GM12878 (cell line): ENCODE data around the gene SLCO4A1.

Experiments used
- CBFB ChIP-seq: IDR thresholded peaks from 2 replicates; pipeline ENCODE4 v1.6.1; 2016; ENCODE audit warnings: antibody characterized with exemption, low read depth
- CREB1 ChIP-seq: IDR thresholded peaks from 2 replicates; pipeline ENCODE4 v1.6.1; 2012; ENCODE audit warnings: low read depth, mild to moderate bottlenecking, inconsistent platforms
- MYC ChIP-seq: IDR thresholded peaks from 2 replicates; pipeline ENCODE4 v1.6.1; 2011; ENCODE audit warnings: mild to moderate bottlenecking, low read length, moderate library complexity, inconsistent platforms; ENCODE audit not compliant: insufficient read depth, insufficient replicate concordance, insufficient read length, severe bottlenecking
- NR2C2 ChIP-seq: IDR thresholded peaks from 2 replicates; pipeline ENCODE4 v1.6.1; 2011; ENCODE audit warnings: borderline replicate concordance, low read depth; ENCODE audit not compliant: control insufficient read depth, insufficient read length
- POLR2AphosphoS5 ChIP-seq: IDR thresholded peaks from 2 replicates; pipeline ENCODE4 v1.6.1; 2011; ENCODE audit warnings: mild to moderate bottlenecking, low read length, inconsistent platforms
- RELA ChIP-seq: fragments of 450-650 bp; IDR thresholded peaks from 2 replicates; pipeline ENCODE4 v1.8.0; 2014; ENCODE audit warnings: borderline replicate concordance; ENCODE audit not compliant: partially characterized antibody
- SUPT20H ChIP-seq: IDR thresholded peaks from 2 replicates; pipeline ENCODE4 v1.6.1; 2011; ENCODE audit warnings: low read depth, mild to moderate bottlenecking, low read length, moderate library complexity, borderline replicate concordance; ENCODE audit not compliant: control insufficient read depth
- TF ChIP-seq, protein P1 (sequence below): IDR thresholded peaks from 2 replicates; pipeline ENCODE4 v1.6.1; 2012; ENCODE audit warnings: low read depth, low read length, improper control_type of control experiment
- TF ChIP-seq, protein P2 (sequence below): IDR thresholded peaks from 2 replicates; pipeline ENCODE4 v1.6.1; 2012; ENCODE audit warnings: improper control_type of control experiment, low read depth, low read length; ENCODE audit not compliant: insufficient replicate concordance
- TF ChIP-seq, protein P3 (sequence below), 3 experiments: IDR thresholded peaks in 2 of 3; conservative IDR thresholded peaks in 1 of 3; 2 replicates each; pipeline ENCODE4 v1.5.1; 2011; ENCODE audit warnings: low read depth in 3 of 3, low read length in 3 of 3, mild to moderate bottlenecking in 3 of 3, control low read depth in 2 of 3, moderate library complexity in 2 of 3, inconsistent platforms in 1 of 3, mixed read lengths in 1 of 3; ENCODE audit not compliant: control insufficient read depth in 2 of 3, insufficient read depth in 1 of 3; ENCODE audit errors: extremely low read depth in 1 of 3

DNA sequence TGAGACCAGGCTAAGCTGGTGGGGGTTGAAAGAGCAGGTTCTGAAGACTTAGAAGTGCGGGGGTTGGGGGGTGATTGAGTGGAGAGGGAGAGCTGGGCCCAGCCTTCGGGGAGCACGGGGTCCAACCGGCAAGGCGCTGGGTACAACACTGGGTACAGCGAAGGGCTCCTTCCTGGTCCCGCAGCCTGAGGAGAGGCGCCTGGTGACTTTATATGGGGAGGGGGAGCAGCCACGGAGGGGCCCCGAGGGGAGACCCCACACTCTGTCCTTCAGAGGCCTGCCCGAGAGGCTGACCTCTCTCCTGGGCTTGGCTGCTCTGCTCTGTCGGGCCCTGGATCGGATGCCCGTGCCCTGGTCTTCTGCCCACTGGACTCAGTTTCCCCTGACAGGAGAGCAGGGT is 55.9 kb downstream of the SLCO4A1 start:
- TF ChIP-seq MYC (no peak), POLR2AphosphoS5 (no peak), CREB1 (no peak), CBFB (no peak), RELA (no peak), SUPT20H (no peak), NR2C2 (no peak)
- TF ChIP-seq, protein P1, sequence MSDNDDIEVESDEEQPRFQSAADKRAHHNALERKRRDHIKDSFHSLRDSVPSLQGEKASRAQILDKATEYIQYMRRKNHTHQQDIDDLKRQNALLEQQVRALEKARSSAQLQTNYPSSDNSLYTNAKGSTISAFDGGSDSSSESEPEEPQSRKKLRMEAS: no peak
- TF ChIP-seq, protein P2, sequence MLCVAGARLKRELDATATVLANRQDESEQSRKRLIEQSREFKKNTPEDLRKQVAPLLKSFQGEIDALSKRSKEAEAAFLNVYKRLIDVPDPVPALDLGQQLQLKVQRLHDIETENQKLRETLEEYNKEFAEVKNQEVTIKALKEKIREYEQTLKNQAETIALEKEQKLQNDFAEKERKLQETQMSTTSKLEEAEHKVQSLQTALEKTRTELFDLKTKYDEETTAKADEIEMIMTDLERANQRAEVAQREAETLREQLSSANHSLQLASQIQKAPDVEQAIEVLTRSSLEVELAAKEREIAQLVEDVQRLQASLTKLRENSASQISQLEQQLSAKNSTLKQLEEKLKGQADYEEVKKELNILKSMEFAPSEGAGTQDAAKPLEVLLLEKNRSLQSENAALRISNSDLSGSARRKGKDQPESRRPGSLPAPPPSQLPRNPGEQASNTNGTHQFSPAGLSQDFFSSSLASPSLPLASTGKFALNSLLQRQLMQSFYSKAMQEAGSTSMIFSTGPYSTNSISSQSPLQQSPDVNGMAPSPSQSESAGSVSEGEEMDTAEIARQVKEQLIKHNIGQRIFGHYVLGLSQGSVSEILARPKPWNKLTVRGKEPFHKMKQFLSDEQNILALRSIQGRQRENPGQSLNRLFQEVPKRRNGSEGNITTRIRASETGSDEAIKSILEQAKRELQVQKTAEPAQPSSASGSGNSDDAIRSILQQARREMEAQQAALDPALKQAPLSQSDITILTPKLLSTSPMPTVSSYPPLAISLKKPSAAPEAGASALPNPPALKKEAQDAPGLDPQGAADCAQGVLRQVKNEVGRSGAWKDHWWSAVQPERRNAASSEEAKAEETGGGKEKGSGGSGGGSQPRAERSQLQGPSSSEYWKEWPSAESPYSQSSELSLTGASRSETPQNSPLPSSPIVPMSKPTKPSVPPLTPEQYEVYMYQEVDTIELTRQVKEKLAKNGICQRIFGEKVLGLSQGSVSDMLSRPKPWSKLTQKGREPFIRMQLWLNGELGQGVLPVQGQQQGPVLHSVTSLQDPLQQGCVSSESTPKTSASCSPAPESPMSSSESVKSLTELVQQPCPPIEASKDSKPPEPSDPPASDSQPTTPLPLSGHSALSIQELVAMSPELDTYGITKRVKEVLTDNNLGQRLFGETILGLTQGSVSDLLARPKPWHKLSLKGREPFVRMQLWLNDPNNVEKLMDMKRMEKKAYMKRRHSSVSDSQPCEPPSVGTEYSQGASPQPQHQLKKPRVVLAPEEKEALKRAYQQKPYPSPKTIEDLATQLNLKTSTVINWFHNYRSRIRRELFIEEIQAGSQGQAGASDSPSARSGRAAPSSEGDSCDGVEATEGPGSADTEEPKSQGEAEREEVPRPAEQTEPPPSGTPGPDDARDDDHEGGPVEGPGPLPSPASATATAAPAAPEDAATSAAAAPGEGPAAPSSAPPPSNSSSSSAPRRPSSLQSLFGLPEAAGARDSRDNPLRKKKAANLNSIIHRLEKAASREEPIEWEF: no peak
- TF ChIP-seq, protein P3, sequence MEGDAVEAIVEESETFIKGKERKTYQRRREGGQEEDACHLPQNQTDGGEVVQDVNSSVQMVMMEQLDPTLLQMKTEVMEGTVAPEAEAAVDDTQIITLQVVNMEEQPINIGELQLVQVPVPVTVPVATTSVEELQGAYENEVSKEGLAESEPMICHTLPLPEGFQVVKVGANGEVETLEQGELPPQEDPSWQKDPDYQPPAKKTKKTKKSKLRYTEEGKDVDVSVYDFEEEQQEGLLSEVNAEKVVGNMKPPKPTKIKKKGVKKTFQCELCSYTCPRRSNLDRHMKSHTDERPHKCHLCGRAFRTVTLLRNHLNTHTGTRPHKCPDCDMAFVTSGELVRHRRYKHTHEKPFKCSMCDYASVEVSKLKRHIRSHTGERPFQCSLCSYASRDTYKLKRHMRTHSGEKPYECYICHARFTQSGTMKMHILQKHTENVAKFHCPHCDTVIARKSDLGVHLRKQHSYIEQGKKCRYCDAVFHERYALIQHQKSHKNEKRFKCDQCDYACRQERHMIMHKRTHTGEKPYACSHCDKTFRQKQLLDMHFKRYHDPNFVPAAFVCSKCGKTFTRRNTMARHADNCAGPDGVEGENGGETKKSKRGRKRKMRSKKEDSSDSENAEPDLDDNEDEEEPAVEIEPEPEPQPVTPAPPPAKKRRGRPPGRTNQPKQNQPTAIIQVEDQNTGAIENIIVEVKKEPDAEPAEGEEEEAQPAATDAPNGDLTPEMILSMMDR (IDR thresholded peaks at IDR 0.05 in 2 of 3, conservative IDR thresholded peaks at IDR 0.05 in 1 of 3; ENCODE audit: control insufficient read depth in 2 of 3, extremely low read depth in 1 of 3, insufficient read depth in 1 of 3, low read depth in 3 of 3, low read length in 3 of 3): no peak
